GM23338 (cell line): ENCODE results near the gene SCAPER. TPM values are rescaled to one million over a fixed set of nuclear protein-coding genes. Genes with fewer than 3 reads are reported as not detected.

ENCODE experiments used
- ATAC-seq: fragments of 200-7000 bp; cut with Tn5 transposase; 3 replicates; pipeline ENCODE4 v1.9.1; 2020
- DNase-seq: peaks from one replicate; pipeline ENCODE4 v3.0.0-alpha.2; 2015; ENCODE audit warnings: low spot score
- H2AFZ ChIP-seq: fragments of 200-600 bp; sonication (generic); 2 replicates; pipeline ENCODE4 v1.8.0; 2016; ENCODE audit warnings: antibody characterized with exemption, mild to moderate bottlenecking, moderate library complexity
- H3F3A ChIP-seq: fragments of 200-600 bp; sonication (generic); replicated peaks from 2 replicates; pipeline ENCODE4 v1.8.0; 2017; ENCODE audit warnings: antibody characterized with exemption, mixed run types, low read depth
- H3K27ac ChIP-seq: fragments of 200-600 bp; sonication (generic); 2 replicates; pipeline ENCODE4 v1.6.1; 2016; ENCODE audit warnings: low read depth
- H3K27me3 ChIP-seq: fragments of 200-600 bp; sonication (generic); 2 replicates; pipeline ENCODE4 v1.8.0; 2016; ENCODE audit warnings: mild to moderate bottlenecking, mixed run types, moderate library complexity; ENCODE audit not compliant: insufficient read depth
- H3K36me3 ChIP-seq: fragments of 200-600 bp; sonication (generic); 2 replicates; pipeline ENCODE4 v1.8.0; 2016; ENCODE audit warnings: mild to moderate bottlenecking; ENCODE audit not compliant: insufficient read depth
- H3K4me1 ChIP-seq: fragments of 200-600 bp; sonication (generic); 2 replicates; pipeline ENCODE4 v1.8.0; 2016; ENCODE audit warnings: mild to moderate bottlenecking, moderate library complexity; ENCODE audit not compliant: insufficient read depth
- H3K4me2 ChIP-seq: fragments of 200-600 bp; sonication (generic); 2 replicates; pipeline ENCODE4 v1.7.1; 2017; ENCODE audit warnings: mixed run types
- H3K4me3 ChIP-seq: fragments of 200-600 bp; sonication (generic); 2 replicates; pipeline ENCODE4 v1.6.1; 2016; ENCODE audit warnings: mixed run types
- H3K79me2 ChIP-seq: fragments of 200-600 bp; sonication (generic); replicated peaks from 2 replicates; pipeline ENCODE4 v1.8.0; 2017; ENCODE audit warnings: mild to moderate bottlenecking; ENCODE audit not compliant: insufficient read depth
- H3K9me2 ChIP-seq: fragments of 200-600 bp; sonication (generic); 2 replicates; pipeline ENCODE4 v1.8.0; 2017; ENCODE audit not compliant: insufficient read depth
- H4K20me1 ChIP-seq: fragments of 200-600 bp; sonication (generic); replicated peaks from 2 replicates; pipeline ENCODE4 v1.8.0; 2017; ENCODE audit warnings: mild to moderate bottlenecking; ENCODE audit not compliant: insufficient read depth
- H3K27ac Mint-ChIP-seq: 2 replicates; pipeline ENCODE4 v1.8.0; 2020; ENCODE audit warnings: inconsistent platforms, mild to moderate bottlenecking, moderate library complexity, mixed read lengths
- H3K27me3 Mint-ChIP-seq: 3 replicates; pipeline ENCODE4 v1.8.0; 2022; ENCODE audit warnings: low read depth, mild to moderate bottlenecking, moderate library complexity, mixed read lengths, inconsistent platforms; ENCODE audit not compliant: insufficient read depth, poor library complexity
- H3K36me3 Mint-ChIP-seq: 3 replicates; pipeline ENCODE4 v1.8.0; 2021; ENCODE audit warnings: low read depth, mild to moderate bottlenecking, inconsistent platforms, moderate library complexity, mixed read lengths
- H3K4me1 Mint-ChIP-seq: 3 replicates; pipeline ENCODE4 v1.8.0; 2020; ENCODE audit warnings: mild to moderate bottlenecking, inconsistent platforms, mixed read lengths
- H3K4me3 Mint-ChIP-seq: 3 replicates; pipeline ENCODE4 v1.8.0; 2021; ENCODE audit warnings: moderate library complexity, mild to moderate bottlenecking, inconsistent platforms, mixed read lengths
- H3K9me3 Mint-ChIP-seq: 3 replicates; pipeline ENCODE4 v1.8.0; 2020; ENCODE audit warnings: moderate library complexity, mild to moderate bottlenecking, inconsistent platforms, mixed read lengths
- EZH2 ChIP-seq: fragments of 200-600 bp; sonication (generic); IDR thresholded peaks from one replicate; pipeline ENCODE4 v1.8.0; 2017; ENCODE audit warnings: antibody characterized with exemption, mild to moderate bottlenecking, low read depth; ENCODE audit not compliant: unreplicated experiment
- EZH2phosphoT487 ChIP-seq: fragments of 200-600 bp; sonication (generic); IDR thresholded peaks from one replicate; pipeline ENCODE4 v1.8.1; 2018; ENCODE audit warnings: antibody characterized with exemption; ENCODE audit not compliant: unreplicated experiment
- JUNB ChIP-seq: IDR thresholded peaks from one replicate; pipeline ENCODE4 v1.6.1; 2016; ENCODE audit warnings: antibody characterized with exemption; ENCODE audit not compliant: unreplicated experiment
- NANOG ChIP-seq: IDR thresholded peaks from 2 replicates; pipeline ENCODE4 v1.6.1; 2016; ENCODE audit warnings: antibody characterized with exemption, borderline replicate concordance
- POLR2AphosphoS5 ChIP-seq: IDR thresholded peaks from 2 replicates; pipeline ENCODE4 v1.6.1; 2016; ENCODE audit warnings: antibody characterized with exemption, low read depth
- ZNF114 ChIP-seq: fragments of 250-450 bp; sonication (Bioruptor Pico); IDR thresholded peaks from 2 replicates; pipeline ENCODE4 v1.5.0; 2020; ENCODE audit warnings: mild to moderate bottlenecking, moderate library complexity
- ZNF331 ChIP-seq: fragments of 250-450 bp; sonication (Bioruptor Pico); IDR thresholded peaks from 2 replicates; pipeline ENCODE4 v1.5.0; 2020; ENCODE audit warnings: low read depth, mild to moderate bottlenecking, moderate library complexity
- polyA plus RNA-seq: library from polyadenylated mRNA; unstranded; fragments of >200 nt; fragmentation: Nextera tagmentation; extraction: Ambion mirVana; gene quantifications from 2 replicates; pipeline ENCODE4 v1.2.1, GENCODE V29; 2016
- total RNA-seq: library from RNA; depleted of rRNA; stranded (reverse); fragments of >200 nt; shearing (Covaris generic); gene quantifications from 2 replicates; pipeline ENCODE4 v1.2.3, GENCODE V29; 2014
- TF ChIP-seq, protein P1 (sequence below): IDR thresholded peaks from 2 replicates; pipeline ENCODE4 v1.6.1; 2016; ENCODE audit warnings: antibody characterized with exemption
- TF ChIP-seq, protein P2 (sequence below), 2 experiments: fragments of 200-600 bp in 1 of 2; sonication (generic) in 1 of 2; conservative IDR thresholded peaks; 2 replicates each; pipeline versions ENCODE4 v1.5.1 to v1.6.1; 2016 to 2017; ENCODE audit warnings: antibody characterized with exemption in 2 of 2, low read depth in 2 of 2, mild to moderate bottlenecking in 2 of 2, moderate library complexity in 1 of 2
- TF ChIP-seq, protein P3 (sequence below): IDR thresholded peaks from one replicate; pipeline ENCODE4 v1.6.1; 2018; ENCODE audit warnings: antibody characterized with exemption; ENCODE audit not compliant: unreplicated experiment
- TF ChIP-seq, protein P4 (sequence below): fragments of 250-450 bp; sonication (Bioruptor Pico); IDR thresholded peaks from 2 replicates; pipeline ENCODE4 v1.5.0; 2020; ENCODE audit warnings: mild to moderate bottlenecking, moderate library complexity

Gene SCAPER
- total and polyA plus RNA-seq, 2 experiments from 2014 or later: 9.1 to 17.6 TPM

DNA sequence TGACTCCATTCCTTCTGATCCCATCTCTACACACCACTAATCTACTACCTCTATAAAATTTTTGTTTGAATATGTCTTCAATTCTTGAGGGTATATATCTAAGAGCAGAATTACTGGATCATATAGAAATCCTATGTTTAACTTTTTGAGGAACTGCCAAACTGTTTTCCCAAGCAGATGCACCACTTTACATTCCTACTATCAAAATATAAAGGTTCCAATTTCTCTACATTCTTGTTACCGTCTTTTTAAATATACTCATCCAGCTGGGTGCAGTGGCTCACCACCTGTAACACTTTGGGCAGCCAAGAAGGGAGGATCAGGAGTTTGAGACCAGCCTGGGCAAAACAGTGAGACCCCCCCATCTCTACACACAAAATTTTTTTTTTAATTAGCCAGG, 268.0 kb downstream of the SCAPER start (continued):
- TF ChIP-seq, protein P1, sequence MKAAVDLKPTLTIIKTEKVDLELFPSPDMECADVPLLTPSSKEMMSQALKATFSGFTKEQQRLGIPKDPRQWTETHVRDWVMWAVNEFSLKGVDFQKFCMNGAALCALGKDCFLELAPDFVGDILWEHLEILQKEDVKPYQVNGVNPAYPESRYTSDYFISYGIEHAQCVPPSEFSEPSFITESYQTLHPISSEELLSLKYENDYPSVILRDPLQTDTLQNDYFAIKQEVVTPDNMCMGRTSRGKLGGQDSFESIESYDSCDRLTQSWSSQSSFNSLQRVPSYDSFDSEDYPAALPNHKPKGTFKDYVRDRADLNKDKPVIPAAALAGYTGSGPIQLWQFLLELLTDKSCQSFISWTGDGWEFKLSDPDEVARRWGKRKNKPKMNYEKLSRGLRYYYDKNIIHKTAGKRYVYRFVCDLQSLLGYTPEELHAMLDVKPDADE: no peak
- no peak for TF ChIP-seq JUNB
- TF ChIP-seq POLR2AphosphoS5: no peak
- no peak for TF ChIP-seq EZH2phosphoT487
- no peak for TF ChIP-seq ZNF114 (CRISPR knock-in tag)
- TF ChIP-seq EZH2: no peak
- TF ChIP-seq NANOG: no peak

DNA sequence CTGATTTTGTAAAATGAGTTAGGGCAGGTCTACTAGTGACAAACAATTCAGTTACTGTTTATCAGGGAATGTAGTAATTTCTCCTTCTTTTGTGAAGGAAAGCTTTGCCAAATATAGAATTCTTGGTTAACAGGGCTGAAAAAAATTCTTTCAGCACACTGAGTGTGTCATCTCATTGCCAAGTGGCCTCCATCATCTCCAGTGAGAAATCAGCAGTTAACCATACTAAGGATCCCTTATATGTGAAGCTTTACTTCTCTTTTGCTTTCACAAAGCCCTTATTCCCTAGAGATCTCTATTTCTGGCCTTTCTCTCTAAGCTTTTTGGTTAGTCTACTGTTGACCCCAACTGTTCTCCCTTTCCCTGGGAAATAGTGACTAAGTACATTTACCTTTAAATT, 269.1 kb downstream of the SCAPER start:
- Mint-ChIP-seq H3K4me1 (no peaks in the 10 kb centered on the region), H3K9me3 (peaks cover 33% of the 10 kb centered on the region; the same call in 2 of the 3 replicates), H3K4me3 (no peak overlapping the region), H3K27ac (no peak overlapping the region), H3K36me3 (peaks cover 20% of the 10 kb centered on the region; the same call in 2 of the 3 replicates), H3K27me3 (no peaks in the 10 kb centered on the region)
- H4K20me1 ChIP-seq: no peaks in the 10 kb centered on the region
- H3K79me2 ChIP-seq: no peaks in the 10 kb centered on the region
- H3K9me2 ChIP-seq: no peaks in the 10 kb centered on the region; the same call in 1 of the 2 replicates
- H3K36me3 ChIP-seq: no peaks in the 10 kb centered on the region
- H3K27ac ChIP-seq: no peak overlapping the region
- H2AFZ ChIP-seq: no peak overlapping the region
- no peak overlapping the region for H3K4me3 ChIP-seq
- no peak overlapping the region for H3K4me2 ChIP-seq
- H3K27me3 ChIP-seq: no peaks in the 10 kb centered on the region
- no peak for DNase-seq
- ATAC-seq: no peak
- no peaks in the 10 kb centered on the region for H3F3A ChIP-seq
- no peaks in the 10 kb centered on the region for H3K4me1 ChIP-seq
- TF ChIP-seq ZNF331 (CRISPR knock-in tag): no peak
- TF ChIP-seq, protein P1: no peak
- TF ChIP-seq, protein P2, sequence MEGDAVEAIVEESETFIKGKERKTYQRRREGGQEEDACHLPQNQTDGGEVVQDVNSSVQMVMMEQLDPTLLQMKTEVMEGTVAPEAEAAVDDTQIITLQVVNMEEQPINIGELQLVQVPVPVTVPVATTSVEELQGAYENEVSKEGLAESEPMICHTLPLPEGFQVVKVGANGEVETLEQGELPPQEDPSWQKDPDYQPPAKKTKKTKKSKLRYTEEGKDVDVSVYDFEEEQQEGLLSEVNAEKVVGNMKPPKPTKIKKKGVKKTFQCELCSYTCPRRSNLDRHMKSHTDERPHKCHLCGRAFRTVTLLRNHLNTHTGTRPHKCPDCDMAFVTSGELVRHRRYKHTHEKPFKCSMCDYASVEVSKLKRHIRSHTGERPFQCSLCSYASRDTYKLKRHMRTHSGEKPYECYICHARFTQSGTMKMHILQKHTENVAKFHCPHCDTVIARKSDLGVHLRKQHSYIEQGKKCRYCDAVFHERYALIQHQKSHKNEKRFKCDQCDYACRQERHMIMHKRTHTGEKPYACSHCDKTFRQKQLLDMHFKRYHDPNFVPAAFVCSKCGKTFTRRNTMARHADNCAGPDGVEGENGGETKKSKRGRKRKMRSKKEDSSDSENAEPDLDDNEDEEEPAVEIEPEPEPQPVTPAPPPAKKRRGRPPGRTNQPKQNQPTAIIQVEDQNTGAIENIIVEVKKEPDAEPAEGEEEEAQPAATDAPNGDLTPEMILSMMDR (conservative IDR thresholded peaks at IDR 0.05; ENCODE audit: low read depth in 2 of 2): no peak
- TF ChIP-seq, protein P3, sequence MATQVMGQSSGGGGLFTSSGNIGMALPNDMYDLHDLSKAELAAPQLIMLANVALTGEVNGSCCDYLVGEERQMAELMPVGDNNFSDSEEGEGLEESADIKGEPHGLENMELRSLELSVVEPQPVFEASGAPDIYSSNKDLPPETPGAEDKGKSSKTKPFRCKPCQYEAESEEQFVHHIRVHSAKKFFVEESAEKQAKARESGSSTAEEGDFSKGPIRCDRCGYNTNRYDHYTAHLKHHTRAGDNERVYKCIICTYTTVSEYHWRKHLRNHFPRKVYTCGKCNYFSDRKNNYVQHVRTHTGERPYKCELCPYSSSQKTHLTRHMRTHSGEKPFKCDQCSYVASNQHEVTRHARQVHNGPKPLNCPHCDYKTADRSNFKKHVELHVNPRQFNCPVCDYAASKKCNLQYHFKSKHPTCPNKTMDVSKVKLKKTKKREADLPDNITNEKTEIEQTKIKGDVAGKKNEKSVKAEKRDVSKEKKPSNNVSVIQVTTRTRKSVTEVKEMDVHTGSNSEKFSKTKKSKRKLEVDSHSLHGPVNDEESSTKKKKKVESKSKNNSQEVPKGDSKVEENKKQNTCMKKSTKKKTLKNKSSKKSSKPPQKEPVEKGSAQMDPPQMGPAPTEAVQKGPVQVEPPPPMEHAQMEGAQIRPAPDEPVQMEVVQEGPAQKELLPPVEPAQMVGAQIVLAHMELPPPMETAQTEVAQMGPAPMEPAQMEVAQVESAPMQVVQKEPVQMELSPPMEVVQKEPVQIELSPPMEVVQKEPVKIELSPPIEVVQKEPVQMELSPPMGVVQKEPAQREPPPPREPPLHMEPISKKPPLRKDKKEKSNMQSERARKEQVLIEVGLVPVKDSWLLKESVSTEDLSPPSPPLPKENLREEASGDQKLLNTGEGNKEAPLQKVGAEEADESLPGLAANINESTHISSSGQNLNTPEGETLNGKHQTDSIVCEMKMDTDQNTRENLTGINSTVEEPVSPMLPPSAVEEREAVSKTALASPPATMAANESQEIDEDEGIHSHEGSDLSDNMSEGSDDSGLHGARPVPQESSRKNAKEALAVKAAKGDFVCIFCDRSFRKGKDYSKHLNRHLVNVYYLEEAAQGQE: no peak
- no peak for TF ChIP-seq JUNB
- TF ChIP-seq EZH2: no peak
- TF ChIP-seq, protein P4, sequence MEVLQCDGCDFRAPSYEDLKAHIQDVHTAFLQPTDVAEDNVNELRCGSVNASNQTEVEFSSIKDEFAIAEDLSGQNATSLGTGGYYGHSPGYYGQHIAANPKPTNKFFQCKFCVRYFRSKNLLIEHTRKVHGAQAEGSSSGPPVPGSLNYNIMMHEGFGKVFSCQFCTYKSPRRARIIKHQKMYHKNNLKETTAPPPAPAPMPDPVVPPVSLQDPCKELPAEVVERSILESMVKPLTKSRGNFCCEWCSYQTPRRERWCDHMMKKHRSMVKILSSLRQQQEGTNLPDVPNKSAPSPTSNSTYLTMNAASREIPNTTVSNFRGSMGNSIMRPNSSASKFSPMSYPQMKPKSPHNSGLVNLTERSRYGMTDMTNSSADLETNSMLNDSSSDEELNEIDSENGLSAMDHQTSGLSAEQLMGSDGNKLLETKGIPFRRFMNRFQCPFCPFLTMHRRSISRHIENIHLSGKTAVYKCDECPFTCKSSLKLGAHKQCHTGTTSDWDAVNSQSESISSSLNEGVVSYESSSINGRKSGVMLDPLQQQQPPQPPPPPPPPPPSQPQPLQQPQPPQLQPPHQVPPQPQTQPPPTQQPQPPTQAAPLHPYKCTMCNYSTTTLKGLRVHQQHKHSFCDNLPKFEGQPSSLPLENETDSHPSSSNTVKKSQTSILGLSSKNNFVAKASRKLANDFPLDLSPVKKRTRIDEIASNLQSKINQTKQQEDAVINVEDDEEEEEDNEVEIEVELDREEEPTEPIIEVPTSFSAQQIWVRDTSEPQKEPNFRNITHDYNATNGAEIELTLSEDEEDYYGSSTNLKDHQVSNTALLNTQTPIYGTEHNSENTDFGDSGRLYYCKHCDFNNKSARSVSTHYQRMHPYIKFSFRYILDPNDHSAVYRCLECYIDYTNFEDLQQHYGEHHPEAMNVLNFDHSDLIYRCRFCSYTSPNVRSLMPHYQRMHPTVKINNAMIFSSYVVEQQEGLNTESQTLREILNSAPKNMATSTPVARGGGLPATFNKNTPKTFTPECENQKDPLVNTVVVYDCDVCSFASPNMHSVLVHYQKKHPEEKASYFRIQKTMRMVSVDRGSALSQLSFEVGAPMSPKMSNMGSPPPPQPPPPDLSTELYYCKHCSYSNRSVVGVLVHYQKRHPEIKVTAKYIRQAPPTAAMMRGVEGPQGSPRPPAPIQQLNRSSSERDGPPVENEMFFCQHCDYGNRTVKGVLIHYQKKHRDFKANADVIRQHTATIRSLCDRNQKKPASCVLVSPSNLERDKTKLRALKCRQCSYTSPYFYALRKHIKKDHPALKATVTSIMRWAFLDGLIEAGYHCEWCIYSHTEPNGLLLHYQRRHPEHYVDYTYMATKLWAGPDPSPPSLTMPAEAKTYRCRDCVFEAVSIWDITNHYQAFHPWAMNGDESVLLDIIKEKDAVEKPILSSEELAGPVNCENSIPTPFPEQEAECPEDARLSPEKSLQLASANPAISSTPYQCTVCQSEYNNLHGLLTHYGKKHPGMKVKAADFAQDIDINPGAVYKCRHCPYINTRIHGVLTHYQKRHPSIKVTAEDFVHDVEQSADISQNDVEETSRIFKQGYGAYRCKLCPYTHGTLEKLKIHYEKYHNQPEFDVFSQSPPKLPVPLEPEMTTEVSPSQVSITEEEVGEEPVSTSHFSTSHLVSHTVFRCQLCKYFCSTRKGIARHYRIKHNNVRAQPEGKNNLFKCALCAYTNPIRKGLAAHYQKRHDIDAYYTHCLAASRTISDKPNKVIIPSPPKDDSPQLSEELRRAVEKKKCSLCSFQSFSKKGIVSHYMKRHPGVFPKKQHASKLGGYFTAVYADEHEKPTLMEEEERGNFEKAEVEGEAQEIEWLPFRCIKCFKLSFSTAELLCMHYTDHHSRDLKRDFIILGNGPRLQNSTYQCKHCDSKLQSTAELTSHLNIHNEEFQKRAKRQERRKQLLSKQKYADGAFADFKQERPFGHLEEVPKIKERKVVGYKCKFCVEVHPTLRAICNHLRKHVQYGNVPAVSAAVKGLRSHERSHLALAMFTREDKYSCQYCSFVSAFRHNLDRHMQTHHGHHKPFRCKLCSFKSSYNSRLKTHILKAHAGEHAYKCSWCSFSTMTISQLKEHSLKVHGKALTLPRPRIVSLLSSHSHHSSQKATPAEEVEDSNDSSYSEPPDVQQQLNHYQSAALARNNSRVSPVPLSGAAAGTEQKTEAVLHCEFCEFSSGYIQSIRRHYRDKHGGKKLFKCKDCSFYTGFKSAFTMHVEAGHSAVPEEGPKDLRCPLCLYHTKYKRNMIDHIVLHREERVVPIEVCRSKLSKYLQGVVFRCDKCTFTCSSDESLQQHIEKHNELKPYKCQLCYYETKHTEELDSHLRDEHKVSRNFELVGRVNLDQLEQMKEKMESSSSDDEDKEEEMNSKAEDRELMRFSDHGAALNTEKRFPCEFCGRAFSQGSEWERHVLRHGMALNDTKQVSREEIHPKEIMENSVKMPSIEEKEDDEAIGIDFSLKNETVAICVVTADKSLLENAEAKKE (CRISPR knock-in tag): no peak
- no peak for TF ChIP-seq ZNF114 (CRISPR knock-in tag)
- TF ChIP-seq EZH2phosphoT487: no peak
